PFSK-1 (cell line): ENCODE results near the gene NIPAL3.

Experiments used
- FOXP2 ChIP-seq: optimal IDR thresholded peaks from 2 replicates; pipeline ENCODE3; 2011; ENCODE audit warnings: borderline replicate concordance, control low read depth, inconsistent platforms; ENCODE audit not compliant: insufficient read depth; ENCODE audit errors: extremely low read length, extremely low read depth
- POLR2AphosphoS5 ChIP-seq: IDR thresholded peaks from 2 replicates; pipeline ENCODE4 v1.6.1; 2012; ENCODE audit warnings: low read depth, mild to moderate bottlenecking, control low read depth, low read length, moderate library complexity
- REST ChIP-seq, 2 experiments: IDR thresholded peaks; 2 replicates each; pipeline versions ENCODE4 v1.6.1 to v1.8.0; 2011 to 2012; ENCODE audit warnings: low read depth in 2 of 2, low read length in 2 of 2, control low read depth in 1 of 2, inconsistent platforms in 1 of 2, mild to moderate bottlenecking in 1 of 2, moderate library complexity in 1 of 2; ENCODE audit not compliant: insufficient read depth in 1 of 2
- SIN3A ChIP-seq: IDR thresholded peaks from 2 replicates; pipeline ENCODE4 v1.6.1; 2012; ENCODE audit warnings: mild to moderate bottlenecking, low read length, moderate library complexity, borderline replicate concordance; ENCODE audit not compliant: insufficient read depth
- TAF1 ChIP-seq: IDR thresholded peaks from 2 replicates; pipeline ENCODE4 v1.6.1; 2012; ENCODE audit warnings: low read length, control low read depth, borderline replicate concordance; ENCODE audit not compliant: insufficient read depth

The NIPAL3 gene

GRCh38 chr1:24451746-24452145 lies 36.1 kb downstream of the NIPAL3 start:
- TF ChIP-seq FOXP2 = no peak
- TF ChIP-seq TAF1 = no peak
- TF ChIP-seq SIN3A = no peak
- no peak for TF ChIP-seq POLR2AphosphoS5
- TF ChIP-seq REST (IDR thresholded peaks at IDR 0.05; ENCODE audit: insufficient read depth in 1 of 2, low read depth in 2 of 2, low read length in 2 of 2) = no peak

- TF ChIP-seq SIN3A (no peak), FOXP2 (no peak), REST (IDR thresholded peaks at IDR 0.05; ENCODE audit: insufficient read depth in 1 of 2, low read depth in 2 of 2, low read length in 2 of 2) (no peak), TAF1 (no peak), POLR2AphosphoS5 (no peak)
Observed at GRCh38 chr1:24452922-24453485, 37.4 kb downstream of the NIPAL3 start.

GRCh38 chr1:24454673-24455072 lies 39.1 kb downstream of the NIPAL3 start:
- TF ChIP-seq REST (IDR thresholded peaks at IDR 0.05; ENCODE audit: insufficient read depth in 1 of 2, low read depth in 2 of 2, low read length in 2 of 2) = no peak

GRCh38 chr1:24455272-24455671 lies 39.7 kb downstream of the NIPAL3 start:
- TF ChIP-seq TAF1 (no peak), FOXP2 (no peak), SIN3A (no peak)

- TF ChIP-seq TAF1 (no peak), FOXP2 (no peak), SIN3A (no peak), REST (IDR thresholded peaks at IDR 0.05; ENCODE audit: insufficient read depth in 1 of 2, low read depth in 2 of 2, low read length in 2 of 2) (no peak), POLR2AphosphoS5 (no peak)
Observed at GRCh38 chr1:24457866-24458265, 42.3 kb downstream of the NIPAL3 start.
